K562 treated with DMSO at 1 percent for 4 hours (cell line): ENCODE measurements around the gene NDUFB4. TPM values are rescaled to one million over a fixed set of nuclear protein-coding genes. Genes with fewer than 3 reads are reported as not detected.

Experiments used
- total RNA-seq: library from RNA; unstranded; fragments of 300-600 nt; gene quantifications from 2 replicates; pipeline ENCODE4 v1.2.3, GENCODE V29; 2022; ENCODE audit not compliant: insufficient read depth

The NDUFB4 gene
- 198 and 210 TPM in 2 replicates for total RNA-seq

DNA sequence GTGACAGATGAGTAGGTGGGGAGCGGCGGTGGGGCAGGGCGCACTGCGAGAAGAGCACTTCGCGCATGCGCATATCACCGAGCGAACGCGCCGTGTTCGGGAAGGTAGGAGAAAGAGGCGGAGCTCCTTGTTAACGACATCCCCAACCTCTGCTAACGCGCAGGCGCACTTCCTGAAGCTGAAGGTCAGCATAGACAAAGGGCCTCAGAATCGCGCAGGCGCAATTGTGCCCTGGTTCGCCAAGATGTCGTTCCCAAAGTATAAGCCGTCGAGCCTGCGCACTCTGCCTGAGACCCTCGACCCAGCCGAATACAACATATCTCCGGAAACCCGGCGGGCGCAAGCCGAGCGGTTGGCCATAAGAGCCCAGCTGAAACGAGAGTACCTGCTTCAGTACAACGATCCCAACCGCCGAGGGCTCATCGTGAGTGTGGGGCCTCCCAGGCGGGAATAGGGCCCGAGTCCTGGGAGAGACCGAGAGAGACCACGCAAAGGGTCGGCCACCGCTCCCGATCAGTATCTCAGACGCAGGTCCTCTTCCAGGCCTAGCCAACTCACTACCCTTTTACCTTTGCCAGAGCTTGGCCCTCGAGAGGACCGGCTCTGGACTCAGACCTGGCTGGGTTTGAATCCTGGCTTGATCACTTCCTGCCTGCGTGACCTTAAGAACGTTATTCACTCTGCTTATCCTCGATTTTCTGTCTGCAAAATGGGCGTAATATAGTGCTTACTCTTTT, at the start of gene NDUFB4:
Gene NDUFB4, plus strand, starts transcription at position 221 of the 737 bp plus-strand sequence. Its CDS starts 24 bp downstream, at position 245.

Other genes with a start within 250 kb of the NDUFB4 start
- 7.6 and 10.7 TPM in 2 replicates for gene LRRC58, start 247.0 kb upstream of the NDUFB4 start, total RNA-seq
- not detected in 2 replicates for gene FSTL1, start 145.3 kb upstream of the NDUFB4 start, total RNA-seq
- not detected in 2 replicates for gene HGD, start 85.9 kb downstream of the NDUFB4 start, total RNA-seq
- 4.6 and 5.0 TPM in 2 replicates for gene RABL3, start 146.2 kb downstream of the NDUFB4 start, total RNA-seq
- gene GTF2E1, start 146.4 kb downstream of the NDUFB4 start, total RNA-seq = 6.4 and 13.4 TPM in 2 replicates